Skeletal muscle cell (primary cell): Measurements from ENCODE around the gene DZANK1.
"Not testable (repeated sequence)": the region's sequence is repeated elsewhere in the genome, so short reads cannot be mapped to it uniquely, and the experiment has no call there.

ENCODE experiments used
- DNase-seq: peaks from one replicate; pipeline ENCODE4 v3.0.0-alpha.2; 2010; ENCODE audit warnings: low read depth
- H3K4me3 ChIP-seq: 2 replicates; pipeline ENCODE4 v1.5.1; 2011; ENCODE audit warnings: low read depth, mild to moderate bottlenecking, control low read depth, low read length, moderate library complexity

The DZANK1 gene

GRCh38 chr20:18466894-18467730 lies at the start of gene DZANK1, which contains the start of gene POLR3F:
Gene DZANK1 (minus strand): TSS chr20:18467030. CDS start chr20:18465358, 1,672 bp downstream.
Gene POLR3F (plus strand): TSS chr20:18467390. CDS start chr20:18467507, 117 bp downstream.
- peak; percentile 83 for DNase-seq
- H3K4me3 ChIP-seq: peak within 1 kb of the TSS; percentile 90

- no peak overlapping the region for H3K4me3 ChIP-seq
- DNase-seq: no peak
Measured at GRCh38 chr20:18515973-18516372, 49.1 kb upstream of the DZANK1 start.

GRCh38 chr20:18514127-18514526 lies 47.3 kb upstream of the DZANK1 start:
- no peak for DNase-seq
- no peak overlapping the region for H3K4me3 ChIP-seq

GRCh38 chr20:18513208-18513607 lies 46.4 kb upstream of the DZANK1 start:
- no peak overlapping the region for H3K4me3 ChIP-seq
- DNase-seq: no peak

- DNase-seq: no peak
- no peak overlapping the region for H3K4me3 ChIP-seq
Measured at GRCh38 chr20:18511571-18511970, 44.7 kb upstream of the DZANK1 start.

- peak; percentile 93 for DNase-seq
- H3K4me3 ChIP-seq: peak within 1 kb of the TSS; percentile 85
Measured at GRCh38 chr20:18507218-18508191, 40.7 kb upstream of the DZANK1 start, which contains the start of gene SEC23B. Gene SEC23B (plus strand): TSS chr20:18507940. CDS start chr20:18510836, 2,896 bp downstream.

GRCh38 chr20:18506744-18507143 lies 39.9 kb upstream of the DZANK1 start:
- no peak for DNase-seq

GRCh38 chr20:18504479-18505060 lies 37.7 kb upstream of the DZANK1 start:
- H3K4me3 ChIP-seq: no peak overlapping the region
- DNase-seq: no peak

More at GRCh38 chr20:18506744-18507143, 39.9 kb upstream of the DZANK1 start:
- H3K4me3 ChIP-seq: peak overlapping the region; percentile 85

- not testable (repeated sequence) for DNase-seq, H3K4me3 ChIP-seq
Measured at GRCh38 chr20:18501672-18502071, 34.8 kb upstream of the DZANK1 start.

- no peak overlapping the region for H3K4me3 ChIP-seq
- DNase-seq: no peak
Measured at GRCh38 chr20:18497603-18498002, 30.8 kb upstream of the DZANK1 start.

- DNase-seq: peak; percentile 39
- H3K4me3 ChIP-seq: peak within 1 kb of the TSS; percentile 89
Measured at GRCh38 chr20:18496740-18497592, 30.1 kb upstream of the DZANK1 start, which contains the start of gene RBBP9. Gene RBBP9 (minus strand): TSS chr20:18497225. CDS start chr20:18497167, 58 bp downstream.

GRCh38 chr20:18496042-18496441 lies 29.2 kb upstream of the DZANK1 start:
- DNase-seq: no peak
- peak overlapping the region; percentile 89 for H3K4me3 ChIP-seq

- no peak for DNase-seq
- H3K4me3 ChIP-seq: no peak overlapping the region
Measured at GRCh38 chr20:18488301-18488700, 21.5 kb upstream of the DZANK1 start.

GRCh38 chr20:18481596-18481995 lies 14.8 kb upstream of the DZANK1 start:
- no peak overlapping the region for H3K4me3 ChIP-seq
- DNase-seq: no peak

GRCh38 chr20:18477821-18478220 lies 11.0 kb upstream of the DZANK1 start:
- no peak overlapping the region for H3K4me3 ChIP-seq
- no peak for DNase-seq

- DNase-seq: no peak
- H3K4me3 ChIP-seq: no peak overlapping the region
Measured at GRCh38 chr20:18477218-18477617, 10.4 kb upstream of the DZANK1 start.

- DNase-seq: no peak
Measured at GRCh38 chr20:18466574-18466893, 296 bp downstream of the DZANK1 start.

GRCh38 chr20:18465536-18466200 lies 1.2 kb downstream of the DZANK1 start:
- no peak for DNase-seq
- no peak overlapping the region for H3K4me3 ChIP-seq

More at GRCh38 chr20:18466574-18466893, 296 bp downstream of the DZANK1 start:
- peak overlapping the region; percentile 90 for H3K4me3 ChIP-seq
